ENCODE measurements around the gene NRXN3. TPM values are rescaled to one million over a fixed set of nuclear protein-coding genes. Genes with fewer than 3 reads are reported as not detected.

Gene NRXN3
- total RNA-seq, 1 donor from 2014 or later: 11.4 TPM

DNA sequence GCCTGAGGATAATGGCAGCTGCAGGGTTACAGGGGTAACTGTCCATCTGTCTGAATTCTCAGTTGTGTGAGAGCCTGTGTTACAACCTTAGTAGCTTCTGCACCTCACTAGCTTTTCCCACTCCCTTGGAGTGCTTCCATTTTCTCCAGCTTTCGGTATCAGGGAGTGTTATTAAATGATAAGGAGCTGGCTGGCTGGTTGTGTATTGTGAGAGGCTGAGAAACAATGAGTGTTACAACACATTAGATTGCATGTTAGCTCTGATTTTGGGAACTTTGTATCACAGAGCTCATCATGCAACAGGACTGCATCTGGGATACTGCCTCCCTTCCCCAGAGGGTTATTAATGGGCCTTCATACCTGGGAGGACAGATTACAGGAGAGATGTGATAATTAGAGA lies 1317.5 kb downstream of the NRXN3 start:
- Mint-ChIP-seq H3K9me3 (peaks cover 8% of the 10 kb centered on the region), H3K27ac (no peak overlapping the region), H3K27me3 (ENCODE audit: low read depth) (no peaks in the 10 kb centered on the region), H3K36me3 (peaks cover 3% of the 10 kb centered on the region), H3K4me1 (peaks cover 17% of the 10 kb centered on the region), H3K4me3 (no peak overlapping the region)
- TF ChIP-seq, protein P1, sequence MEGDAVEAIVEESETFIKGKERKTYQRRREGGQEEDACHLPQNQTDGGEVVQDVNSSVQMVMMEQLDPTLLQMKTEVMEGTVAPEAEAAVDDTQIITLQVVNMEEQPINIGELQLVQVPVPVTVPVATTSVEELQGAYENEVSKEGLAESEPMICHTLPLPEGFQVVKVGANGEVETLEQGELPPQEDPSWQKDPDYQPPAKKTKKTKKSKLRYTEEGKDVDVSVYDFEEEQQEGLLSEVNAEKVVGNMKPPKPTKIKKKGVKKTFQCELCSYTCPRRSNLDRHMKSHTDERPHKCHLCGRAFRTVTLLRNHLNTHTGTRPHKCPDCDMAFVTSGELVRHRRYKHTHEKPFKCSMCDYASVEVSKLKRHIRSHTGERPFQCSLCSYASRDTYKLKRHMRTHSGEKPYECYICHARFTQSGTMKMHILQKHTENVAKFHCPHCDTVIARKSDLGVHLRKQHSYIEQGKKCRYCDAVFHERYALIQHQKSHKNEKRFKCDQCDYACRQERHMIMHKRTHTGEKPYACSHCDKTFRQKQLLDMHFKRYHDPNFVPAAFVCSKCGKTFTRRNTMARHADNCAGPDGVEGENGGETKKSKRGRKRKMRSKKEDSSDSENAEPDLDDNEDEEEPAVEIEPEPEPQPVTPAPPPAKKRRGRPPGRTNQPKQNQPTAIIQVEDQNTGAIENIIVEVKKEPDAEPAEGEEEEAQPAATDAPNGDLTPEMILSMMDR (IDR thresholded peaks at IDR 0.05; ENCODE audit: unreplicated experiment): no peak
- no peak for DNase-seq (ENCODE audit: low spot score in 2 of 2, unreplicated experiment in 2 of 2)

DNA sequence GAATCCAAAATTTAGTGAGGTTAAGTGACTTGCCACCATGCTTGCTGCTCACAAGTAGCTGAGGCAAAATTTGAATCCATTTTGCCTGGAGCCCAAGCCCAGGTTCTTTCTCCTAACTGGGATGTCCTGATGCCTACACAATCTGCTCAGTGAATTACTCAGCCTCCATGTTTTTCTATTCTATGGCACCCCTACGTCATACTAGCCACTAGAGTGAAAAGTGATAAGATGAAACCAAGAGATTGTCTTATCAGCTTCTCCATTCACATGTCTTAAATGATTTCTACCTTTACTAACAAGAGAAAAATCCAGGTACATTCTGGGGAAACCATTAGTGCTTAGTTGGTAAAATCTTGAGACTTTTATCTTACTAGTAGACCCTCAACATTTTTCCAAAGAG lies 1321.0 kb downstream of the NRXN3 start:
- TF ChIP-seq, protein P1 (IDR thresholded peaks at IDR 0.05; ENCODE audit: unreplicated experiment): no peak
- Mint-ChIP-seq H3K4me1 (peaks cover 20% of the 10 kb centered on the region), H3K27me3 (ENCODE audit: low read depth) (no peaks in the 10 kb centered on the region), H3K27ac (no peak overlapping the region), H3K36me3 (peaks cover 3% of the 10 kb centered on the region), H3K4me3 (no peak overlapping the region), H3K9me3 (peaks cover 8% of the 10 kb centered on the region)
- DNase-seq (ENCODE audit: low spot score in 2 of 2, unreplicated experiment in 2 of 2): no peak

DNA sequence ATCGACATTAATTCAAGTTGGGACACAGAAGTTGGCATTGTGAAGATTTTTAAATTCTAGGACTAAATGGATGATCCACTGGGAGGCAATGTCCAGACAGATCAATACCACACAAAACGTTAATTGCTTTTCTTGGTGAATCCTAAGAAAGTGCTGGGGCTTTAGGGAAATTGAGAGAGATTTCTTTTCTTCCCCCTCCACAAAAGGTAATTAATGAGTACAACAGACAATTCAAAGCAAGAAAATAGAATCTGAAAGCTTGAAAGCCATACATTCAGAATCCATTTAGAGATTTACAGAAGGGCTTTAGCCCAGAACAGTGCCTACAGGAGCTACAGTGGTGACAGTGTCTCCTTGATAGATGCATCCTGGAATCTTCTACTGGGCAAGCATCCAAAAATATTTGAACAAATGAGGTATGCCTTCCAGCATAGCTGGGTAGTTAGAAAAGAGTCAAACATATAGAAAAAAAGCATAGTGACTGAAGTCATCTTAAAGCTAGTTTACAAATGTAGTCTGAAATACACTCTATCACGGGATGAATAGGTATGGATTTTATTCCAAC lies 1323.0 kb downstream of the NRXN3 start:
- Mint-ChIP-seq H3K9me3 (peaks cover 8% of the 10 kb centered on the region), H3K4me1 (peaks cover 16% of the 10 kb centered on the region), H3K27ac (peak overlapping the region; percentile 35), H3K36me3 (peaks cover 3% of the 10 kb centered on the region), H3K4me3 (no peak overlapping the region), H3K27me3 (ENCODE audit: low read depth) (no peaks in the 10 kb centered on the region)
- no peak for DNase-seq (ENCODE audit: low spot score in 2 of 2, unreplicated experiment in 2 of 2)
- TF ChIP-seq, protein P1 (IDR thresholded peaks at IDR 0.05; ENCODE audit: unreplicated experiment): no peak

GRCh38 chr14:79496701-79497100 lies 1326.5 kb downstream of the NRXN3 start:
- no peak for DNase-seq (ENCODE audit: low spot score in 2 of 2, unreplicated experiment in 2 of 2)
- Mint-ChIP-seq H3K27me3 (ENCODE audit: low read depth) (no peaks in the 10 kb centered on the region), H3K27ac (no peak overlapping the region), H3K9me3 (no peaks in the 10 kb centered on the region), H3K4me3 (no peak overlapping the region), H3K36me3 (no peaks in the 10 kb centered on the region), H3K4me1 (peaks cover 30% of the 10 kb centered on the region)
- TF ChIP-seq, protein P1 (IDR thresholded peaks at IDR 0.05; ENCODE audit: unreplicated experiment): no peak

GRCh38 chr14:79500489-79500888 lies 1330.3 kb downstream of the NRXN3 start:
- H3K36me3 Mint-ChIP-seq: no peaks in the 10 kb centered on the region
- no peak for DNase-seq (ENCODE audit: low spot score in 2 of 2, unreplicated experiment in 2 of 2)
- no peaks in the 10 kb centered on the region for H3K27me3 Mint-ChIP-seq (ENCODE audit: low read depth)
- no peak overlapping the region for H3K27ac Mint-ChIP-seq
- TF ChIP-seq, protein P1 (IDR thresholded peaks at IDR 0.05; ENCODE audit: unreplicated experiment): no peak
- peaks cover 26% of the 10 kb centered on the region for H3K4me1 Mint-ChIP-seq
- H3K4me3 Mint-ChIP-seq: no peak overlapping the region
- H3K9me3 Mint-ChIP-seq: no peaks in the 10 kb centered on the region

All from mesothelial cell of epicardium (in vitro differentiated cells).